GM12874 (cell line): ENCODE results near the gene ZNF579.

Experiments used
- TF ChIP-seq, protein P1 (sequence below): IDR thresholded peaks from 2 replicates; pipeline ENCODE4 v1.5.1; 2011; ENCODE audit warnings: low read depth, mild to moderate bottlenecking, control low read depth, low read length, moderate library complexity; ENCODE audit not compliant: insufficient read depth

ZNF579 gene

DNA sequence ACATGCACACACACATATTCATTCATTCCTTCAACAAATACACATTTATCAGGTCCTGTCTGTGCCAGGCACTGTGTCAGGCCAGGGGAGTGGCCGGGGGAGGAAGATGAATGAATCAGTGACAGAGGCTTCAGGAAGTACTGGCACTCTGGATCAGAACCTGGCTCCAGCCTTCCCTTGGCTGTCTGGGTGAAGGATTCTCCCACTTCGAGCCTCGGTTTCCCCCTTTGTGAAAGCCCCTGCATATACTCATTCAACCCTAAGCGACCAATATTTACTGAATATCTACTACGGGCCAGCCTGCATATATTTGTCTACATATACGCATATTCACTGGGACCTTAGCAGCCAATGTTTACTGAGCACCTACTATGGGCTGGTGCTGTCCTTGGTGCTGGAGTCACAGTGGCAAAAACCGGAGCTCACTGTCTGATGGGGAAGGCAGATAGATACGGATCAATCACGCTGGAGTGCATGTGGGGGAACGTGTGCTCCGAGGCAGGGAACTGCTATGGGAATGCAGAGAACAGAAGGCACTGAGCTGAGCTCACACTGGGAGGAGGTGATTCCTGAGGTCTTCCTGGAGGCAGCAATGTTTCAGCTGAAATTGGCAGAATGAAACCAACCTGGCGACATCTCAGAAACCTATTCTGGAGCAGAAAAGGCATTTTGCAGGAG is 636 bp upstream of the ZNF579 start:
- TF ChIP-seq, protein P1, sequence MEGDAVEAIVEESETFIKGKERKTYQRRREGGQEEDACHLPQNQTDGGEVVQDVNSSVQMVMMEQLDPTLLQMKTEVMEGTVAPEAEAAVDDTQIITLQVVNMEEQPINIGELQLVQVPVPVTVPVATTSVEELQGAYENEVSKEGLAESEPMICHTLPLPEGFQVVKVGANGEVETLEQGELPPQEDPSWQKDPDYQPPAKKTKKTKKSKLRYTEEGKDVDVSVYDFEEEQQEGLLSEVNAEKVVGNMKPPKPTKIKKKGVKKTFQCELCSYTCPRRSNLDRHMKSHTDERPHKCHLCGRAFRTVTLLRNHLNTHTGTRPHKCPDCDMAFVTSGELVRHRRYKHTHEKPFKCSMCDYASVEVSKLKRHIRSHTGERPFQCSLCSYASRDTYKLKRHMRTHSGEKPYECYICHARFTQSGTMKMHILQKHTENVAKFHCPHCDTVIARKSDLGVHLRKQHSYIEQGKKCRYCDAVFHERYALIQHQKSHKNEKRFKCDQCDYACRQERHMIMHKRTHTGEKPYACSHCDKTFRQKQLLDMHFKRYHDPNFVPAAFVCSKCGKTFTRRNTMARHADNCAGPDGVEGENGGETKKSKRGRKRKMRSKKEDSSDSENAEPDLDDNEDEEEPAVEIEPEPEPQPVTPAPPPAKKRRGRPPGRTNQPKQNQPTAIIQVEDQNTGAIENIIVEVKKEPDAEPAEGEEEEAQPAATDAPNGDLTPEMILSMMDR: no peak

DNA sequence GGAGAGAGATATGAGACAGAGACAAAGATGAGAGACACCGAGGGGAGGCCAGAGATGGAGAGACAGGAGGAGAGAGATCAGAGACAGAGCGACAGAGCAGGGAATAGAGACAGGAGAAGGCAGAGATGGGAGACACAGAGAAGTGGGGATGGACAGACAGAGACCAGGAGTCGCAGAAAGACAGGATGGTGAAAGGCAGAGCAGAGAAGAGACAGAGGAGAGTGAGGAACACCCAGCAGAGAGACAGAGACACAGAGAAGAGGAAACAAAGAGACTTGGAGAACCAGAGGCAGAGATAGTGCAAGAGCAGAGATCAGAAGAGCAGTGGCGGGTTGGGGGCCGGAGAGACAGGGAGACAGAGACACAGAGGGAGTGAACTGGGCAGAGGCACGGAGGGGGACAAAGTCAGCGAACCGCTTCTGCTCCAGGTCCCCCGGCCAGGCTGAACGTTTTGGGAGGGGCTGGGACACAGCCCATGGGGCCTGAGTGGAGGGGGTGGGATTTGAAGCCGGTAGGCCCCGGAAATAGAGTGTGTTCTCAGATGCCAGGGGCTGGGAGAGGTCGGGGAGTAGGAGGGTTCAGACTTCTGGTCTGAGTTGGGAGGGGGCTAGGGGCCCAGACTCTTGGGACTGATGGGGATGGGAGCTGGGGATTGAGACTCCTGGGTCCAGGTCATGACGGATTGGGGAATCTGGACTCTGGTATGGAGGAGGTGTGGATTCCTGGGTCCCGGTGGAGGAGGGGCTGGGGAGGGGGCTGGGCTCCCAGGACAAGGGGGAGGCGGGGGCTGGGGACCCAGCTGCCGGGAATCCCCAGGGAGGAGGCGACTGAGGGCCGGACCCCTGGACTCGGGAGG is 654 bp downstream of the ZNF579 start:
- TF ChIP-seq, protein P1: no peak

DNA sequence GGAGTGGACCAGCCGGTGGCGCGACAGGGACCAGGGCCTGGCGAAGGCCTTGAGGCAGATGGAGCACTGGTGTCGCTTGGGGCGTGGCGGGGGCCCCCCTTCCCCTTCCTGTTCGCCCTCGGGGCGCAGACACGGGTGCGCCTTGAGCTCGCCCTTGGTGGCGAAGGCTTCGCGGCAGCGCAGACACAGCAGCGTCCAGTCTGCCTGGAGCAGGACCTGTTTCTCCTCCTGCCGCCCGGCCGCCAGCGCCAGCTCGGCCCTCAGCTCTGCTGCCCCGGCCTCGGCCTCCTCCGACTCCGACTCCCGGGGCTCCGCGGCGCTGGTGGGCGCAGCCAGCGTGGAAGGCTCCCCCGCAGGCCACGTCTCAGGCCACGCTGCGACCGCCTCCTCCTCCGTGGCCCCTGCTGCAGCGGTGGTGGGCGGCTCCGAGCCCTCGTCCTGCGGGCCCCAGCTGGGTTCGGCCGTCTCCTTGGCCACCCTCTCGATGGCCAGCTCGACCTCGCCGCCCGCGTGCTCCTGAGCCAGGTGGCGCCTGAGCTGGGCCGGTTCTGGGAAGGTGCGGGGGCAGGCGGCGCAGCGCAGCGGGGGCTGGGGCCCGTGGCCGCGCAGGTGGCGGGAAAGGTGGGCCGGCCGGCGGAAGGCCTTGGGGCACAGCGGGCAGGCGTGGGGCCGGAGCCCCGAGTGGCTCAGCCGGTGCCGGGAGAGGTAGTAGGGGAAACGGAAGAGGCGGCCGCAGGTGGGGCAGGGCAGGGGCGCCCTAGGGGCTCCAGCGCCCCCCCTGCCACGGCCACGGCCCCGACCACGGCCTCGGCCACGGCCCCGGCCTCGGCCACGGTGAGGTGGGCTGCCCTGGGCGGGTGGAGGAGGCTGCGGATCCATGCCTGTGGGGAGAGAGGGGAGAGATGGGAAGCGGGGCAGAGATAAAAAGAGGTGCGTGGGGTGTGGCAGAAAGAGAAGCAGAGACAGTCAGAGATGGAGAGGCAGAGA is 1.6 kb downstream of the ZNF579 start:
- TF ChIP-seq, protein P1: no peak

DNA sequence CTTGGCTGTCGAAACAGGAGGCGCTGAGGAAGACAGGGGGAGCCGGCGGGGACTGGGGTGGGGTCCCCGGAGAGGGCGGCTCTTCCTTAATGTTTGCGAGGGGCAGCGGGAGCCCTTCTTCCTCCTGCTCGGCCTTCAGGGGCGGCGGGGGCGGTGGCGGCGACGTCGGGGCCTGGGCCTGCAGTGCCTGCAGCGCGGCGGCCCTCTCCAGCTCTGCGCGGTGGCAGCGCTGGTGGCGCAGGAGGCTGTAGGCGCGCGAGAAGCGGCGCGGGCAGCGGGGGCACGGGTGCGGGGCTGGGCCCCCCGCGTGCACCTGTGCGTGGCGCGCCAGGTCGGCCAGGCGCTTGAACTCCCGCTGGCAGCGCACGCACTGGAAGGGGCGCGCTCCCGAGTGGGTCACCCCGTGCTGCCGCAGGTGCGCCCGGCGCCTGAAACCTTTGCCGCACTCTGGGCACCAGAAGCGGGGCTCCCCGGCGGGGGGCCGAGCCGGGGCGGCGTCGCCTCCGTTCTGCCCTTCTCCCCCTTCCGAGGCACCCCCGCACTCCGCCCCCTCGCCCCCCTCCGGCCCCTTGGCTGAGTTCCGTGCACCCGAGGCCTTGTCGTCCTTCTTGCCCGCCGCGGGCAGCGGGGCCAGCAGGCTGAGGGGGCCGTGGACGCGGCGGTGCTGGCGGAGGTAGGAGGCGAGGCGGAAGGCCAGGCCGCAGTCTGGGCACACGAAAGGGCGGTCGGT is 2.5 kb downstream of the ZNF579 start:
- TF ChIP-seq, protein P1: no peak

DNA sequence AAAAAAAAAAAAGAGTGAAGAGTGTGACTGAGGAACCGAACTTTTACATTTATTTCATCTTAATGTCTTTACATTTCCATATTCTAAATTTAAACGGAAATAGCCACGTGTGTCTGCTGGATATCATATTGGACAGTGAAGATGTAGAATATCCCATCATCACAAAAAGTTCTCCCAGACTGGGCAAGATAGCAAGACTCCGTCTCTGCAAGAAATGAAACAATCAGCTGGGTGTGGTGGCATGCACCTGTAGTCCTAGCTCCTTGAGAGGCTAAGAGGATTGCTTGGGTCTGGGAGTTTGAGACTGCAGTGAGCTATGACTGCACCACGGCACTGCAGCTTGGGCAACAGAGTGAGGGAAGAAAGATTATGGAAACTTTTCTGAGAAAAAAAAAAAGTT is 3.9 kb downstream of the ZNF579 start:
- TF ChIP-seq, protein P1: no peak

DNA sequence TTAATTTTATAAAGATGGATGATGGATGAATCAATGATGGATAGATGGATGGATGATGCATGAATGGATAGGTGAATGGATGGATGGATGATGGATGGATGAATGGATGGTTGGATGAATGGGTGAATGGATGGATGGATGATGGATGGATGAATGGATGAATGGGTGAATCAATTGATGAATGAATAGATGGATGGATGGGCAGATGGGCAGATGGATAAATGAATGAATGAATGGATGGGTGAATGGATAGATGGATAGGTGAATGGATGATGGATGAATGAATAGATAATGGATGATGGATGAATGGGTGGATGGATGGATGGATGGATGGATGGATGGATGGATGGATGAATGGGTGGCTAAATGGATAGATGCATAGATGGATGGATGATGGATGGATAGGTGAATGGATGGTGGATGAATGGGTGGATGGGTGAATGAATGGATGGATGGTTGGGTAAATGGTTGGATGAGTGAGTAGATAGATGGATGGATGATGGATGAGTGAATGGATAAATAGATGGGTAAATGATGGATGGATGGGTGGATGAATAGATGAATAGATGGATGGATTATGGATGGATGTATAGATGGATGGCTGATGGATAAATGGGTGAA is 12.8 kb downstream of the ZNF579 start:
- TF ChIP-seq, protein P1: no peak
